OCI-LY1 (cell line): Measurements from ENCODE around the gene SH3BP4.

Experiments used
- EZH2 ChIP-seq: fragments of 200-600 bp; sonication (generic), shearing (Covaris generic); IDR thresholded peaks from 2 replicates; pipeline ENCODE4 v1.8.0; 2017; ENCODE audit warnings: borderline replicate concordance, mixed run types, mild to moderate bottlenecking, antibody characterized with exemption, low read length, moderate library complexity, mixed read lengths
- TF ChIP-seq, protein P1 (sequence below): fragments of 200-600 bp; sonication (generic), shearing (Covaris generic); IDR thresholded peaks from 2 replicates; pipeline ENCODE4 v1.5.1; 2017; ENCODE audit warnings: mild to moderate bottlenecking, antibody characterized with exemption, low read length, moderate library complexity, mixed read lengths

DNA sequence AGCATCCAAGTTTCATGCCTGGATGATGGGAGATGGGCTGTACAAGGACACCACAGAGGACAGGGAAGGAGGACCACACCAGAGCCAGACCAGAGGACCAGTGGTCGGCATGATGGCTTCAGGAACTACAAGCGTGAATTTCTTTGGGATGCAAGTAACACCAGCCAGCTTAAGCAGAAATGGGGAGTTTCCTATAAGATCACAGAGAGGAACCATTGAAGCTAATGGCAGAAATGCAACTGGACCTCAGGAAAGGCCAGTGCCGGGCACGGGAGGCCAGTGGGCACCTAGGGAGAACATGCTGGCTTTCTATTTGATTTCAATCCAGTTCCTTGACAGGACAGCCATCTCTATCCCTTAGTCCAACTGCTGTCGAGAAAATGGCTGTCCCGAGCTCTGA lies 145.4 kb downstream of the SH3BP4 start:
- TF ChIP-seq, protein P1, sequence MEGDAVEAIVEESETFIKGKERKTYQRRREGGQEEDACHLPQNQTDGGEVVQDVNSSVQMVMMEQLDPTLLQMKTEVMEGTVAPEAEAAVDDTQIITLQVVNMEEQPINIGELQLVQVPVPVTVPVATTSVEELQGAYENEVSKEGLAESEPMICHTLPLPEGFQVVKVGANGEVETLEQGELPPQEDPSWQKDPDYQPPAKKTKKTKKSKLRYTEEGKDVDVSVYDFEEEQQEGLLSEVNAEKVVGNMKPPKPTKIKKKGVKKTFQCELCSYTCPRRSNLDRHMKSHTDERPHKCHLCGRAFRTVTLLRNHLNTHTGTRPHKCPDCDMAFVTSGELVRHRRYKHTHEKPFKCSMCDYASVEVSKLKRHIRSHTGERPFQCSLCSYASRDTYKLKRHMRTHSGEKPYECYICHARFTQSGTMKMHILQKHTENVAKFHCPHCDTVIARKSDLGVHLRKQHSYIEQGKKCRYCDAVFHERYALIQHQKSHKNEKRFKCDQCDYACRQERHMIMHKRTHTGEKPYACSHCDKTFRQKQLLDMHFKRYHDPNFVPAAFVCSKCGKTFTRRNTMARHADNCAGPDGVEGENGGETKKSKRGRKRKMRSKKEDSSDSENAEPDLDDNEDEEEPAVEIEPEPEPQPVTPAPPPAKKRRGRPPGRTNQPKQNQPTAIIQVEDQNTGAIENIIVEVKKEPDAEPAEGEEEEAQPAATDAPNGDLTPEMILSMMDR, result no peak
- no peak for TF ChIP-seq EZH2
